ENCODE measurements around the gene CTSW. TPM values are rescaled to one million over a fixed set of nuclear protein-coding genes. Genes with fewer than 3 reads are reported as not detected.
A peak's percentile ranks its signal among the peaks of the same experiment; 100 is the strongest.

CTSW gene
- polyA plus RNA-seq, 3 donors, result 0.71 to 1.3 (median 0.78) TPM

DNA sequence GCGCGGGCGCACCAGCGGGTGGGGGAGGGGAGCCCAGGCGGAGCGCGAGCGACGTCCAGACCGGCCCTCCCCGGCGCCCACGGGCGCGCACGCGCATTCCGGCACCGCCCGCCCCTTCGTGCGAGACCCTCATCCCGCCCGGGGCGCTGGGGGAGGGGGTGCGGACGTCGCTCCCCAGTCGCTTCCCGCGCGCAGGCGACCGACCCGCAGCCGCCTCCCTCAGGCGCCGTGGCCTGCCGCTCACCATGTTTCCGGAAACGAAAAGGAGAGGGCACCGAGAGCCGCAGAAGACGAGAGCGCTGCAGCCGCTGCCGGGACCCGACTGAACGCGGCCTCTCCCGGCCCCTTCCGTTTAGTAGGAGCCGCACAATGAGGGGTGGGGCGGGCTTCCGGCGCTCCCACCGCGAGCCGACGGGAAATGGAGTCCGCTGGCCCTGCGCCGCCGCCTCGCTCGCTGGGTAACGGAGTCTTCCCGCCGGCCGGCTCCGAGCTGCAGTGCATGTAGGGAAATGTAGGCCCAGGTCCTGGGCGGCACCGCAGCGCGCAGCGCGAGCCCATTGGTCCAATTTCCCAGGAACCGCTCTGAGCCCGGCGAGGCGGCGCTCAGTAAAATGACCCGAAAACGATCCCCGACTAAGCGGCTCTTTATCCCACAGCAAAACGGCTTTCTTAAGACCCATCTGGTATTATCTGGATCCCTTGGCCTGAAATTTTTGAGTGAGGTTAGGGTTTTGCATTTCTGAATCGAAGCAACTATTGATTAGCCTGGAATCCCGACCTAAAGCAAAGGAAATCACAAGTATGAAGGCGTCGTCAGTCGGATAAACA, 21.6 kb upstream of the CTSW start, which contains the start of gene CFL1:
Gene CFL1, minus strand, starts transcription at position 328 of the 828 bp plus-strand sequence. Its CDS starts 81 bp downstream, at position 247.
- H3K4me3 ChIP-seq (replicated peaks in 1 of 3; ENCODE audit: low read depth in 2 of 3, low read length in 3 of 3), result peak within 1 kb of the TSS; percentile 76 to 98 (median 92)
- H3K4me1 ChIP-seq (ENCODE audit: control insufficient read depth in 1 of 2, insufficient read depth in 2 of 2, low read length in 2 of 2), result peaks cover 41 to 56% of the 10 kb centered on the region in 2 donors
- H3K27ac ChIP-seq (ENCODE audit: low read depth in 1 of 2, low read length in 2 of 2), result peak within 1 kb of the TSS; percentile 93 to 95
- Mint-ChIP-seq H3K4me1 (peaks cover 56% of the 10 kb centered on the region), H3K27me3 (ENCODE audit: low read depth in 3 of 3) (peaks cover 0 to 2% (median 1%) of the 10 kb centered on the region in 3 donors), H3K27ac (peak within 1 kb of the TSS; percentile 89 to 99 (median 96)), H3K4me3 (peak within 1 kb of the TSS; percentile 94 to 96), H3K36me3 (peaks cover 43 to 54% of the 10 kb centered on the region in 2 donors), H3K9me3 (peaks cover 0 to 5% (median 0%) of the 10 kb centered on the region in 7 donors)
- TF ChIP-seq, protein P1, sequence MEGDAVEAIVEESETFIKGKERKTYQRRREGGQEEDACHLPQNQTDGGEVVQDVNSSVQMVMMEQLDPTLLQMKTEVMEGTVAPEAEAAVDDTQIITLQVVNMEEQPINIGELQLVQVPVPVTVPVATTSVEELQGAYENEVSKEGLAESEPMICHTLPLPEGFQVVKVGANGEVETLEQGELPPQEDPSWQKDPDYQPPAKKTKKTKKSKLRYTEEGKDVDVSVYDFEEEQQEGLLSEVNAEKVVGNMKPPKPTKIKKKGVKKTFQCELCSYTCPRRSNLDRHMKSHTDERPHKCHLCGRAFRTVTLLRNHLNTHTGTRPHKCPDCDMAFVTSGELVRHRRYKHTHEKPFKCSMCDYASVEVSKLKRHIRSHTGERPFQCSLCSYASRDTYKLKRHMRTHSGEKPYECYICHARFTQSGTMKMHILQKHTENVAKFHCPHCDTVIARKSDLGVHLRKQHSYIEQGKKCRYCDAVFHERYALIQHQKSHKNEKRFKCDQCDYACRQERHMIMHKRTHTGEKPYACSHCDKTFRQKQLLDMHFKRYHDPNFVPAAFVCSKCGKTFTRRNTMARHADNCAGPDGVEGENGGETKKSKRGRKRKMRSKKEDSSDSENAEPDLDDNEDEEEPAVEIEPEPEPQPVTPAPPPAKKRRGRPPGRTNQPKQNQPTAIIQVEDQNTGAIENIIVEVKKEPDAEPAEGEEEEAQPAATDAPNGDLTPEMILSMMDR (IDR thresholded peaks at IDR 0.05), result no peak
- peak within 1 kb of the TSS; percentile 87 for H2AFZ ChIP-seq (ENCODE audit: insufficient read depth, low read depth, low read length, poor library complexity, severe bottlenecking)
- intact Hi-C loops (cut with micrococcal nuclease), result loop anchor here in 1 of 2 donors (2.0 kb wide), 1 partner anchor 15 kb away; the partner anchor contains the start of gene EFEMP2
- peaks cover 68% of the 10 kb centered on the region for H4K20me1 ChIP-seq (ENCODE audit: insufficient read depth, low read length)
- H3K79me2 ChIP-seq (ENCODE audit: insufficient read depth, low read length), result peaks cover 75% of the 10 kb centered on the region
- no peaks in the 10 kb centered on the region for H3K27me3 ChIP-seq (ENCODE audit: control insufficient read depth in 2 of 2, insufficient read depth in 2 of 2, low read length in 2 of 2)
- H3K4me2 ChIP-seq (replicated peaks; ENCODE audit: extremely low read depth, low read length, poor library complexity, severe bottlenecking), result peak within 1 kb of the TSS; percentile 96
- under 1% methylated on average over 85 of the region's 92 CpGs for WGBS (ENCODE audit: insufficient coverage)
- peaks cover 42 to 51% of the 10 kb centered on the region in 2 donors for H3K36me3 ChIP-seq (replicated peaks in 1 of 2; ENCODE audit: control insufficient read depth in 1 of 2, insufficient read depth in 2 of 2, low read length in 2 of 2)
- H3K9ac ChIP-seq (ENCODE audit: insufficient read depth, low read length, poor library complexity, severe bottlenecking), result peak within 1 kb of the TSS; percentile 86
- DNase-seq, result peak; percentile 95 to 97 (median 96)
- no peaks in the 10 kb centered on the region for H3K9me3 ChIP-seq (replicated peaks in 1 of 2; ENCODE audit: control insufficient read depth in 1 of 2, insufficient read depth in 1 of 2, low read length in 2 of 2)

DNA sequence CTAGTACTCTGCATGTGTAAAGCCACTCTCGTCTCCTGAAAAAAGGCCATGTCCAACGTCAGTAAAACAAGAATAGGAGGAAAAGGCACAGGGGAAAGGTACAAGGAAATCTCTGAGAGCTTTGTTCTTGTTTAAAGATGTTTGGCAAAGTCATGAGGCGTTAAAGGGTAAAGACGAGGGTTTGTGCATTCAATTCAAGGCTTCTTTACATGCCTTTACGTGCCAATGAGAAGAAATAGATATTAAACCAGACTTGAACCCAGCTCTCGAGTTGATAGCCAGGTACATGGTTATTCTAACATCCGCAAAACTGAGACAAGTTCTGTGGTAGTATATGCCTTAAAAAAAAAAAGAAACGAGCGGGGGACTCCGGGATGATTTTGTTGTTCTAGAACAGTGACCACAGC, 21.0 kb upstream of the CTSW start:
- H3K79me2 ChIP-seq (ENCODE audit: insufficient read depth, low read length), result peaks cover 74% of the 10 kb centered on the region
- peak overlapping the region; percentile 87 for H2AFZ ChIP-seq (ENCODE audit: insufficient read depth, low read depth, low read length, poor library complexity, severe bottlenecking)
- Mint-ChIP-seq H3K4me1 (peaks cover 54% of the 10 kb centered on the region), H3K9me3 (peaks cover 0 to 5% (median 0%) of the 10 kb centered on the region in 7 donors), H3K27ac (peak overlapping the region; percentile 89 to 99 (median 96)), H3K4me3 (peak overlapping the region; percentile 91 to 96), H3K36me3 (peaks cover 42 to 54% of the 10 kb centered on the region in 2 donors), H3K27me3 (ENCODE audit: low read depth in 3 of 3) (peaks cover 0 to 2% (median 1%) of the 10 kb centered on the region in 3 donors)
- intact Hi-C loops (cut with micrococcal nuclease), result loop anchor here in 1 of 2 donors (2.0 kb wide), 1 partner anchor 14 kb away; the partner anchor contains the start of gene EFEMP2
- no peak overlapping the region for H3K9ac ChIP-seq (ENCODE audit: insufficient read depth, low read length, poor library complexity, severe bottlenecking)
- TF ChIP-seq, protein P1 (IDR thresholded peaks at IDR 0.05), result no peak
- 1% methylated on average over 5 of the region's 10 CpGs for WGBS (ENCODE audit: insufficient coverage)
- peak overlapping the region; percentile 96 for H3K4me2 ChIP-seq (replicated peaks; ENCODE audit: extremely low read depth, low read length, poor library complexity, severe bottlenecking)
- H3K4me1 ChIP-seq (ENCODE audit: control insufficient read depth in 1 of 2, insufficient read depth in 2 of 2, low read length in 2 of 2), result peaks cover 41 to 56% of the 10 kb centered on the region in 2 donors
- no peaks in the 10 kb centered on the region for H3K9me3 ChIP-seq (replicated peaks in 1 of 2; ENCODE audit: control insufficient read depth in 1 of 2, insufficient read depth in 1 of 2, low read length in 2 of 2)
- H3K27ac ChIP-seq (ENCODE audit: low read depth in 1 of 2, low read length in 2 of 2), result peak overlapping the region; percentile 86 to 95
- peak overlapping the region; percentile 59 to 98 (median 92) for H3K4me3 ChIP-seq (replicated peaks in 1 of 3; ENCODE audit: low read depth in 2 of 3, low read length in 3 of 3)
- peaks cover 42 to 51% of the 10 kb centered on the region in 2 donors for H3K36me3 ChIP-seq (replicated peaks in 1 of 2; ENCODE audit: control insufficient read depth in 1 of 2, insufficient read depth in 2 of 2, low read length in 2 of 2)
- H3K27me3 ChIP-seq (ENCODE audit: control insufficient read depth in 2 of 2, insufficient read depth in 2 of 2, low read length in 2 of 2), result no peaks in the 10 kb centered on the region
- peaks cover 68% of the 10 kb centered on the region for H4K20me1 ChIP-seq (ENCODE audit: insufficient read depth, low read length)
- DNase-seq, result no peak
